Effector CD8-positive, alpha-beta T cell (primary cell): Measurements from ENCODE around the gene SULF2.
"Not testable (repeated sequence)": the region's sequence is repeated elsewhere in the genome, so short reads cannot be mapped to it uniquely, and the experiment has no call there.

Source experiments
- DNase-seq: peaks from one replicate; lab custom pipeline; 2025; lab: John Stamatoyannopoulos, UW

SULF2 gene

GRCh38 chr20:47804972-47805371 is 19.7 kb upstream of the SULF2 start:
- DNase-seq, result not testable (repeated sequence)

GRCh38 chr20:47804224-47804825 is 19.0 kb upstream of the SULF2 start:
- DNase-seq, result not testable (repeated sequence)

- DNase-seq, result no peak
Observed at GRCh38 chr20:47802975-47803374, 17.7 kb upstream of the SULF2 start.

GRCh38 chr20:47802226-47802920 is 17.1 kb upstream of the SULF2 start:
- DNase-seq, result no peak

GRCh38 chr20:47801759-47802158 is 16.5 kb upstream of the SULF2 start:
- no peak for DNase-seq

- DNase-seq, result no peak
Observed at GRCh38 chr20:47801079-47801478, 15.8 kb upstream of the SULF2 start.

- DNase-seq, result no peak
Observed at GRCh38 chr20:47800623-47801022, 15.3 kb upstream of the SULF2 start.

- DNase-seq, result no peak
Observed at GRCh38 chr20:47799116-47799715, 13.9 kb upstream of the SULF2 start.

- DNase-seq, result no peak
Observed at GRCh38 chr20:47796971-47797370, 11.7 kb upstream of the SULF2 start.

- DNase-seq, result no peak
Observed at GRCh38 chr20:47795214-47795907, 10.1 kb upstream of the SULF2 start.

GRCh38 chr20:47794264-47794663 is 9.0 kb upstream of the SULF2 start:
- DNase-seq, result not testable (repeated sequence)

- DNase-seq, result no peak
Observed at GRCh38 chr20:47792021-47792618, 6.8 kb upstream of the SULF2 start.

- no peak for DNase-seq
Observed at GRCh38 chr20:47791084-47791599, 5.9 kb upstream of the SULF2 start.

- no peak for DNase-seq
Observed at GRCh38 chr20:47790580-47790965, 5.3 kb upstream of the SULF2 start.

- DNase-seq, result no peak
Observed at GRCh38 chr20:47789764-47790579, 4.7 kb upstream of the SULF2 start.

- no peak for DNase-seq
Observed at GRCh38 chr20:47789081-47789763, 3.9 kb upstream of the SULF2 start.

- DNase-seq, result no peak
Observed at GRCh38 chr20:47788741-47789080, 3.4 kb upstream of the SULF2 start.

GRCh38 chr20:47786765-47787107 is 1.5 kb upstream of the SULF2 start:
- DNase-seq, result no peak

- no peak for DNase-seq
Observed at GRCh38 chr20:47785854-47786764, 828 bp upstream of the SULF2 start.
